Glutamatergic neuron (in vitro differentiated cells): ENCODE measurements around the gene ATF7. TPM values are rescaled to one million over a fixed set of nuclear protein-coding genes. Genes with fewer than 3 reads are reported as not detected.

Experiments
- DNase-seq: peaks from one replicate; pipeline ENCODE4 v3.0.0; 2022
- H3K27ac Mint-ChIP-seq: one replicate; pipeline ENCODE4 v1.8.0; 2020; ENCODE audit warnings: mild to moderate bottlenecking, mixed read lengths, inconsistent platforms; ENCODE audit not compliant: unreplicated experiment
- H3K27me3 Mint-ChIP-seq: one replicate; pipeline ENCODE4 v1.8.0; 2020; ENCODE audit warnings: mild to moderate bottlenecking, moderate library complexity, mixed read lengths, inconsistent platforms; ENCODE audit not compliant: unreplicated experiment
- H3K36me3 Mint-ChIP-seq: one replicate; pipeline ENCODE4 v1.8.0; 2020; ENCODE audit warnings: mild to moderate bottlenecking, mixed read lengths, inconsistent platforms; ENCODE audit not compliant: unreplicated experiment
- H3K4me1 Mint-ChIP-seq: one replicate; pipeline ENCODE4 v1.8.0; 2020; ENCODE audit warnings: mild to moderate bottlenecking, low read depth, mixed read lengths, inconsistent platforms; ENCODE audit not compliant: unreplicated experiment
- H3K4me3 Mint-ChIP-seq: one replicate; pipeline ENCODE4 v1.8.0; 2020; ENCODE audit warnings: mild to moderate bottlenecking, mixed read lengths, inconsistent platforms; ENCODE audit not compliant: unreplicated experiment
- H3K9me3 Mint-ChIP-seq: one replicate; pipeline ENCODE4 v1.8.0; 2020; ENCODE audit warnings: mild to moderate bottlenecking, moderate library complexity, mixed read lengths, inconsistent platforms; ENCODE audit not compliant: unreplicated experiment
- total RNA-seq: library from RNA; stranded (reverse); fragmentation: NEBNext Ultra II Directional; extraction: Animal tissue kit (Norgen Biotek cat#: 25700); gene quantifications from one replicate; pipeline ENCODE4 v1.2.1, GENCODE V29; 2021; ENCODE audit not compliant: unreplicated experiment
- TF ChIP-seq, protein P1 (sequence below): fragments of 200-600 bp; sonication (generic); IDR thresholded peaks from one replicate; pipeline ENCODE4 v1.5.0; 2021; ENCODE audit not compliant: partially characterized antibody, unreplicated experiment

Gene ATF7
- total RNA-seq, 1 donor from 2014 or later: 36.0 TPM

DNA sequence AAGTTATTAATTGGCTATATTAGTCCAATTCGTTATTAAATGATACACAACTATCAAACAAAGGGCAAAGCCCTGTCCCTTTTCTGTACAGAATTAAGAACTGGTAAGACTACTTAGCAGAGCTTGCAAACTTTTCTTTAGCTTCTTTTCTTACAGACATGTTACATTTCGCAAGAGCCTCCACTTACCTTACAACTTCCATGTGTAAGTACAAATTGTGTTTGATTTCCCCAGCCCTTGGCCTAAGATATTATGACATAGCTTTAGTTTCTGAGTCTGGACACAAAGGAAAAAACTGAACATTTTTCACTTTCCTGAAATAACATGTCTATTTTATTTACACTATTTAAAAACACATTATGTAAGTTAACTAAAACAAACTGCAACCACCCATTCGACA is 1.7 kb downstream of the ATF7 start:
- peaks cover 9% of the 10 kb centered on the region for H3K27me3 Mint-ChIP-seq
- H3K4me1 Mint-ChIP-seq: peaks cover 20% of the 10 kb centered on the region
- DNase-seq: no peak
- H3K9me3 Mint-ChIP-seq: peaks cover 6% of the 10 kb centered on the region
- TF ChIP-seq, protein P1, sequence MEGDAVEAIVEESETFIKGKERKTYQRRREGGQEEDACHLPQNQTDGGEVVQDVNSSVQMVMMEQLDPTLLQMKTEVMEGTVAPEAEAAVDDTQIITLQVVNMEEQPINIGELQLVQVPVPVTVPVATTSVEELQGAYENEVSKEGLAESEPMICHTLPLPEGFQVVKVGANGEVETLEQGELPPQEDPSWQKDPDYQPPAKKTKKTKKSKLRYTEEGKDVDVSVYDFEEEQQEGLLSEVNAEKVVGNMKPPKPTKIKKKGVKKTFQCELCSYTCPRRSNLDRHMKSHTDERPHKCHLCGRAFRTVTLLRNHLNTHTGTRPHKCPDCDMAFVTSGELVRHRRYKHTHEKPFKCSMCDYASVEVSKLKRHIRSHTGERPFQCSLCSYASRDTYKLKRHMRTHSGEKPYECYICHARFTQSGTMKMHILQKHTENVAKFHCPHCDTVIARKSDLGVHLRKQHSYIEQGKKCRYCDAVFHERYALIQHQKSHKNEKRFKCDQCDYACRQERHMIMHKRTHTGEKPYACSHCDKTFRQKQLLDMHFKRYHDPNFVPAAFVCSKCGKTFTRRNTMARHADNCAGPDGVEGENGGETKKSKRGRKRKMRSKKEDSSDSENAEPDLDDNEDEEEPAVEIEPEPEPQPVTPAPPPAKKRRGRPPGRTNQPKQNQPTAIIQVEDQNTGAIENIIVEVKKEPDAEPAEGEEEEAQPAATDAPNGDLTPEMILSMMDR: no peak
- peak overlapping the region; percentile 100 for H3K4me3 Mint-ChIP-seq
- H3K27ac Mint-ChIP-seq: peak overlapping the region; percentile 17
- no peaks in the 10 kb centered on the region for H3K36me3 Mint-ChIP-seq

DNA sequence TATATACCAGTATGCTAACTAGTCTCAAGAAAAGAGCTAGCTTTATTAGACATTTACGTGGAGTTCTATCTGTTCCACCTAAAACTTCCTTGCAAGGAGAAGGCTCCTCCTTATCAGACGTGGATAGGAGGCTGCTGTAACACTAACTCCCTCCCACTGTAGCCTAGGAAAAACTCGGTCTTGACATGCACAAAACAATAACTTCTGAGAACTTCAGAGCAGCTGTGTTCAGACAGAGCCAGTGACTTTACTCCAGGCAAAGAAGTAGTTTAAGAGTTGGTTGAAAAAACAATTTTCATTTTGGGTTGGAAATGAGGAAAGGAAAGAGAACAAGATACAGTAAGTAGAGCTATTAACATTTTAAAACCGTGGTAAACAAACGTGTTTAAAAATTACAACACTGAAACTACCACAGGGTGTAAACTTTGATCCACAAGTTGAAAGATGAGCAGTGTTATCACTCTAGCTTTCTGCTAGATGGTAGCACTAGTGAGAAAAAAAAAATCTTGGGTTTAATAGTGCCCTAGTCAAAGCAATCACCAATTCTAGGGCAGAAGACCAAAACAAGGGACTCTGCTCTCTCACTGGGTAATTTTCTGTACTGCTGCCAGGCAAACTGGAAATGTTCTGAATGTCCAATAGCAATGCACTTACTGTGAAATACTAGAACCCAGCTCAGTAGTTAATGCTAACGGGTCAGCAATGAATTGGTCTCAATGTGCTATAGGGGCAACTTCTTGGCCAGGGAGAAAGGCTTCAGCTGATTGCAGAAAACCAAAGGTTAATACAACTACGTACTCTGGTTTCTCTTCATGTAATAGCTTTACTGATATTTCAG is 2.4 kb downstream of the ATF7 start:
- peaks cover 9% of the 10 kb centered on the region for H3K27me3 Mint-ChIP-seq
- TF ChIP-seq, protein P1: no peak

GRCh38 chr12:53622724-53623123 is 3.5 kb downstream of the ATF7 start:
- DNase-seq: no peak
- TF ChIP-seq, protein P1: no peak
- Mint-ChIP-seq H3K27ac (no peak overlapping the region), H3K27me3 (peaks cover 9% of the 10 kb centered on the region), H3K4me3 (no peak overlapping the region), H3K36me3 (no peaks in the 10 kb centered on the region), H3K9me3 (peaks cover 6% of the 10 kb centered on the region), H3K4me1 (peaks cover 20% of the 10 kb centered on the region)

More for the DNA sequence above, 2.4 kb downstream of the ATF7 start:
- H3K4me1 Mint-ChIP-seq: peaks cover 20% of the 10 kb centered on the region
- H3K4me3 Mint-ChIP-seq: peak overlapping the region; percentile 100
- H3K36me3 Mint-ChIP-seq: no peaks in the 10 kb centered on the region
- H3K27ac Mint-ChIP-seq: no peak overlapping the region
- DNase-seq: no peak
- peaks cover 6% of the 10 kb centered on the region for H3K9me3 Mint-ChIP-seq

DNA sequence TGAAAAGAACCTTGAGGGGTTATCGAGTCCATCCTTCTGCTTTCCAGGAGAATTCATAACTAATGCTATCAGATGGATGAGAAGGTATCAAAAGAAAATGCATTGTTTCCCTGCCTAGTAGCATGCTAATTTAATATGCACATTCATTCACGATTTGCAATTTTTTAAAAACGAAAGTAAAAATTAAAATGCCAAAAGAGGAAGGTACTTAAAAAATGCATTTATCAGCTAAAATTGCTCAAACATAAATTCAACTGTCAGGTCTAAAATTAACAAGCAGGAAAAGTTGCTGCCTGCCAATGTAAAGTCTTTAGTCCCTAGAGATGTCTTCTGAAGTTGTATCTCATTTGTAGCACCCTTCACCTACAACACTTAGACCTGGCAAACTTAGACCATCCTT is 7.9 kb downstream of the ATF7 start:
- no peak overlapping the region for H3K27ac Mint-ChIP-seq
- no peaks in the 10 kb centered on the region for H3K4me1 Mint-ChIP-seq
- H3K9me3 Mint-ChIP-seq: no peaks in the 10 kb centered on the region
- H3K27me3 Mint-ChIP-seq: peaks cover 2% of the 10 kb centered on the region
- TF ChIP-seq, protein P1: no peak
- H3K36me3 Mint-ChIP-seq: no peaks in the 10 kb centered on the region
- no peak for DNase-seq
- H3K4me3 Mint-ChIP-seq: no peak overlapping the region

GRCh38 chr12:53617700-53618099 is 8.5 kb downstream of the ATF7 start:
- Mint-ChIP-seq H3K36me3 (no peaks in the 10 kb centered on the region), H3K27ac (no peak overlapping the region), H3K27me3 (peaks cover 2% of the 10 kb centered on the region), H3K4me3 (no peak overlapping the region), H3K9me3 (no peaks in the 10 kb centered on the region), H3K4me1 (no peaks in the 10 kb centered on the region)
- TF ChIP-seq, protein P1: no peak
- no peak for DNase-seq
